NCI-H187 treated with DMSO at 0.1 percent for 48 hours (cell line): ENCODE results near the gene ABCF2.

Source experiments
- DNase-seq: peaks from one replicate; lab custom pipeline; 2025; lab: John Stamatoyannopoulos, UW

Gene ABCF2

DNA sequence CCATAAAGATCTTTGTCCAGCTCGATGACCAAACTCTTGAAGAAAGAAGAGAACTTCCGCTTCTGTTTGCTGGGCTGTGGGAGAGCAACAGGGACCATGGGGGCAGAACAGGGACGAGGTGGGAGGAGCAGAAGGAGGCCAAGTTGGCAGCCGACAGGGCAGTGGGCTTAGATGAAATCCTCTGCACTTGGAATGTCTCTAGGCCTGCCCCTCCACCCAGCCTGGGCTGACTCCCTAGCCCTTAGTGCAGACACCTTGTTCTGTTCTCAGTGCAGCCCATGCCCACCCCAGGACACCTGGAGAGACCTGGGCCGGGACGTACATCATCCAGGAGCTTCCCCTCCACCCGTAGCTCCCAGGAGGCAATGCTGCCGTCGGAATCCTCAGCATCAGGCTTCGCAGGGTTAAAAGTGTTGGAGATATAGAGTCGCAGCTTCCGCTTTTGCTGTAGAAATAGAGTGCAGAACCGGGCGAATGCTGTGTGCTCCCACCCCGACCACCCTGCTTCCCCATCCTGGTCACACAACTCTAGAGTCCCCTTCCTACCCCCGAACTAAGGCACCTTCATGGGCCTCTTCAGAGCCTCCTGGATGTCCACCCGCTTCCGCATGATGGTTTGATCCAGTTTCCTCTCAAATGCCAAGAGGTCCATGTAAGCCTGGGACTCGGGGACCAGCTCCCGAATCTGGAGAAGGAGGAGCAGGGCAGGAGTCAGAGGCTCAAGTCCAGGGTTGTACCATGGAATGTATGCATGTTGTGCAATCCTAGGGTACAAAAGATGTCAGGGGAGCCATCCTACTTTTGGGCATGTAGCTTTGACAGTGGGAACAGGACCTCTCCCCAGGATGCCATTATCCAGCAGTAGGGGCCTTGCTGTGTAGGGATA, 15.4 kb upstream of the ABCF2 start:
- DNase-seq, result no peak

DNA sequence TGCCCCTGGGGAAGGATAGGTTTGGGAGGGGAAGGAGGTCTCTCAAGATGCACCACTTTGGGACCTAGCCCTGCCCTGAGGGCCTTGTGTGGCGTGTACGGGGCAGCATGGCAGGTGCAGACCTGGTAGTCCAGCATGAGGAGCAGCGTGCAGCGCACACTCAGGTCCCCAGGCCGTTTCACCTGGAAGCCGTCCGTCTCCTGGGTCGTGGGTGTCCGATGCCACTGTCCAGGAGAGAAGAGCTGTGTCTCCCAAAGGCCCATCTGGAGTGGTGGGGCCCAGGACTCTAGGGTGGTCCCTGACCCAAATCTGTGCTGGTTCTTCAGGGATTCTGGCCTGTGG, 14.7 kb upstream of the ABCF2 start:
- DNase-seq, result no peak

DNA sequence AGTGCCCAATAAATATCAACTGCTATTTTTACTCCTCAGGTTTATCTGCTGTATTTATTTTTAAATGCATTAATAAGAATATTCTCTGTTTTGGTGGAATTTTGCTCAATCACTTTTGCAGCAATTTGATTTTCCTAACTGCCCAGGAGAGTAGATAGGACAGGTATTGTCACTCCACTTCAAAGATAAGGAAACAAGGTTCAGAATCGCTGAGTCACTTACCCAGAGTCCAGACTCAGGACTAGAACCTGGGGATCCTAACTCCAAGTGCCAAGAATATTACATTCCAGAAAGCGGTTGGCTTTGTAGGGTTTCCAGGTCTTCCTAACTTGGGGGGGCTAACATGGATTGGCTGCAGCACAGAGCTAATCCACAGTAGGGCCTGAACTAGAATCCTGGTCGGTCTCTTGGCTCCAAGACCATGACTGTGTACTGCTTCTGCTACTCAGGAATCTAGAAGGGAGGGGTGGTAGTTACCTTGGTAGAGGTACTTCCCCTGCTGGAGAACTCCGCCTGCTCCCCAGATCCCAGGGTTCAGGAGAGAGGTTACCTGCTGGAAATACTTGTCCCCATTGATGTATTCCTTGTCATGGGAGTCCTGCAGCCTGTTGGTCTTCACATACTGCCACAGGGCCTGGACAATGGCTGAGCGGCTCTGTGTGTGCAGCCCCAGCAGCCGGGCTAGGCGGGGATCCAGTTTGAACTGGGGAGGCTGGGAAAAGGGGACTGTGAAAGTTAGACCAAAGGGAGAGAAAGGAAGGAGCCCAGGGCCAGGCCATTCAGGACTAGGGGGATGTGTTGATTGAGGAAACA, 14.1 kb upstream of the ABCF2 start:
- DNase-seq, result no peak

DNA sequence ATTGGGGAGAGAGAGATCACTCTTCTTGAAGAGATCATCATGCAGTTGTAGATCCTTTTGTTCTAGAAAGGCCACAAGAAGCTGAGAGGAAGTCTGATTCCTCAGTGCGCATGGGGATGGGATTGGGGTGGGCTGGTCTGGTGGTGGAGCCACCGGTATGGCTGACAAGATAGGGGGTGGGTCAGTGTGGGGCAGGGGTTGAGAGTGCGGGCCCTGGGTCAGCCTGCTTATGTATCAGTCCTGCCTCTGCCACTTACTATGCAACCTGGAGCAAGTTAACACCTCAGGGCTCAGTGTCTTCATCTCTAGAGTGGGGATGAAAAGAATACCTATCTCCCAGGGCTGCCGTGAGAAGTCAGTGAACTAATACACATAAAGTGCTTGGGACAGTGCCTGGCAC, 13.5 kb upstream of the ABCF2 start:
- DNase-seq, result no peak

DNA sequence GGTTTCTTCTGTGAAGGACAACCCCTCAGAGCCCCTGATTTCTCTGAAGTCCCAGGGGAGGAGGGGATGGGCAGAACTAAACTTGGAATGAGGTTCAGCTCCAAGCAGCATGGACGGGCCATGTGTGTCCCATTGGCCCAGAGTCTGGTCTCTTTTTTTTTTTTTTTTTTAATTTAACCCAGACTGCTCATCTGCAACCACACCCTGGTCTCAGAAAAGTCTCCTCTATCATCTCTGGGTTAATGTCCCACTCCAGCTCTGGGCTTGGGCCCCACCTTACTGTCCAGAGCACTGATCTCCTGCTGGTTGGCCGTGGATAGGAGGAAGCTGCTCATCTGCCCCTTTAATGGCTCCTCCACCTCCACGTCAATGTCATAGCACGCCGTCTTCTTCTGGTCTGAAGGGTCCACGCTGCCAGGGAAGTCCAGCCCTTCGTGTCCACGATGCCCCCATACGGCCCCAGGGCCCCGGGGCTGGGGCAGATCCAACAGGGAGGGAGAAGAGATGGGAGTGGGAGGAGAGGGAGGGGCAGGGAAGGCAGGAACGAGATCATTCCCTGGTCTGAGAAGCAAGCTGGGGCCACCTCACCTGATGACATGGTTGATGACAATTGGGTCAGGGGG, 12.9 kb upstream of the ABCF2 start:
- no peak for DNase-seq

DNA sequence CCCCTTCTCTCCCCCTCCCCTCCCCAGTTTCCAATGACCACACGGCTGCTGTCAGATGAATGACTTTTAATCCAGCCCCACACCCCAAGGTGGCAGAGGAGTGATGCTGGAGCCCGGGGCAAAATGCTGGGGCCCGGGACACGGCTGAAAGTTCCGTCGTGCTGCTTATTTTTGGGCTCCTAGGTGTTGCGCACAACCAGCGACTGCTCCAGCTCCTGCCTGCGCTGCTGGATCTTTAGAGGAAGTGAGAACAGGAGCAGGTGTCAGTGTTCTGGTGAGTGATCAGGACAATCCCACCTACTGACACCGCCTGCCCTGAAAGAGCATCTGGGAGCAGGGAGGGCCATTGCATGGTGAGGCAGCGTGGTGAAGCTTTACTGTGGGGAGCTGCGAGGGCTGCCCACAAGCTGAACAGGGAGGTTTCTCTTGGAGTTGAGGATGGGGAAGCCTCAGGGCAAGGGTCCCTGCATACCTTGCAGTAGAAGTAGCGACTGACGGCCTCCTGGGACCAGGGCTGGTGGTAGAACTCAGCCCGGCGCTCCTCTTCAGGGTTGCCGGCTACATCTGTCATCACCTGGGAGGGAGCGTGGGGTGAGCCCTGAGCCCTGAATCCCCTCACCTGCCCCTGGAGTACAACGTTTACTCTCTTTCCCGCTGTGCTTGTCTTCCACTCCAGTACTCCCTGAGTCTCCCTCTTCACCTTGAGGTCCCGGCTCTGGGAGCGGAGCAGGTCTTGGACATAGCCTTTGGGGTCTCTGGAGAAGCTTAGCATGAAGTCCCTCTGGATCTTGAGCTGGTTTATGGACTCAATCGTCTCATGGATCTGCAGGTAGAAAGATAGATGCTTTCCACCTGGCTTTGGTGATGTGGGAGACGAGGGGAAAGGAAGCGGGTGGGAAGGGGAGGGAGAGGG, 12.2 kb upstream of the ABCF2 start:
- no peak for DNase-seq

DNA sequence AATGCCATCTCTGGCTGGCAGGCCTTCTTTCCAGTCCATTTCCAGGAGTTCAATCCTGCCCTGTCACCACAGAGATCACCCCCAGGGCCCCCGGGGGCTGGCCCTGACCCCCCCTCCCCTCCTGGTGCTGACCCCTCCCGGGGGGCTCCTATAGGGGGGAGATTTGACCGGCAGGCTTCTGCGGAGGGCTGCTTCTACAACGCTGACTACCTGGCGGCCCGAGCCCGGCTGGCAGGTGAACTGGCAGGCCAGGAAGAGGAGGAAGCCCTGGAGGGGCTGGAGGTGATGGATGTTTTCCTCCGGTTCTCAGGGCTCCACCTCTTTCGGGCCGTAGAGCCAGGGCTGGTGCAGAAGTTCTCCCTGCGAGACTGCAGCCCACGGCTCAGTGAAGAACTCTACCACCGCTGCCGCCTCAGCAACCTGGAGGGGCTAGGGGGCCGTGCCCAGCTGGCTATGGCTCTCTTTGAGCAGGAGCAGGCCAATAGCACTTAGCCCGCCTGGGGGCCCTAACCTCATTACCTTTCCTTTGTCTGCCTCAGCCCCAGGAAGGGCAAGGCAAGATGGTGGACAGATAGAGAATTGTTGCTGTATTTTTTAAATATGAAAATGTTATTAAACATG, 11.3 kb upstream of the ABCF2 start:
- no peak for DNase-seq

DNA sequence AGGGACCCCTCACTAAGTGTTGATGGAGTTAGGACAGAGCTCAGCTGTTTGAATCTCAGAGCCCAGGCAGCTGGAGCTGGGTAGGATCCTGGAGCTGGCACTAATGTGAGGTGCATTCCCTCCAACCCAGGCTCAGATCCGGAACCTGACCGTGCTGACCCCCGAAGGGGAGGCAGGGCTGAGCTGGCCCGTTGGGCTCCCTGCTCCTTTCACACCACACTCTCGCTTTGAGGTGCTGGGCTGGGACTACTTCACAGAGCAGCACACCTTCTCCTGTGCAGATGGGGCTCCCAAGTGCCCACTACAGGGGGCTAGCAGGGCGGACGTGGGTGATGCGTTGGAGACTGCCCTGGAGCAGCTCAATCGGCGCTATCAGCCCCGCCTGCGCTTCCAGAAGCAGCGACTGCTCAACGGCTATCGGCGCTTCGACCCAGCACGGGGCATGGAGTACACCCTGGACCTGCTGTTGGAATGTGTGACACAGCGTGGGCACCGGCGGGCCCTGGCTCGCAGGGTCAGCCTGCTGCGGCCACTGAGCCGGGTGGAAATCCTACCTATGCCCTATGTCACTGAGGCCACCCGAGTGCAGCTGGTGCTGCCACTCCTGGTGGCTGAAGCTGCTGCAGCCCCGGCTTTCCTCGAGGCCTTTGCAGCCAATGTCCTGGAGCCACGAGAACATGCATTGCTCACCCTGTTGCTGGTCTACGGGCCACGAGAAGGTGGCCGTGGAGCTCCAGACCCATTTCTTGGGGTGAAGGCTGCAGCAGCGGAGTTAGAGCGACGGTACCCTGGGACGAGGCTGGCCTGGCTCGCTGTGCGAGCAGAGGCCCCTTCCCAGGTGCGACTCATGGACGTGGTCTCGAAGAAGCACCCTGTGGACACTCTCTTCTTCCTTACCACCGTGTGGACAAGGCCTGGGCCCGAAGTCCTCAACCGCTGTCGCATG, 10.5 kb upstream of the ABCF2 start:
- DNase-seq, result no peak

DNA sequence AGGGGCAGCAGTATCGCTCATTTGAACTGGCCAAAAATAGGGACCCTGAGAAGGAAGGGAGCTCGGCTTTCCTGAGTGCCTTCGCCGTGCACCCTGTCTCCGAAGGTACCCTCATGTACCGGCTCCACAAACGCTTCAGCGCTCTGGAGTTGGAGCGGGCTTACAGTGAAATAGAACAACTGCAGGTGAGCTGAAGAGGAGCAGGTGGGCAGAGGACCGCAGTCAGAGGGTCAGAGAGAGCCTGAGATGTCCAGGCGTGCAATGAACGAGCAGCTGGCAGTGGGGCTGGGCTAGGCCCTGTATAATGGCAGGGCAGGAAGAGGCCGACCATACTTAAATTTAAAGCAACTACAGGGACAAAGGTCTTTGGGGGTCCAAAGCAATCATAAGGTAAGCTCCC, 9.4 kb upstream of the ABCF2 start:
- no peak for DNase-seq

DNA sequence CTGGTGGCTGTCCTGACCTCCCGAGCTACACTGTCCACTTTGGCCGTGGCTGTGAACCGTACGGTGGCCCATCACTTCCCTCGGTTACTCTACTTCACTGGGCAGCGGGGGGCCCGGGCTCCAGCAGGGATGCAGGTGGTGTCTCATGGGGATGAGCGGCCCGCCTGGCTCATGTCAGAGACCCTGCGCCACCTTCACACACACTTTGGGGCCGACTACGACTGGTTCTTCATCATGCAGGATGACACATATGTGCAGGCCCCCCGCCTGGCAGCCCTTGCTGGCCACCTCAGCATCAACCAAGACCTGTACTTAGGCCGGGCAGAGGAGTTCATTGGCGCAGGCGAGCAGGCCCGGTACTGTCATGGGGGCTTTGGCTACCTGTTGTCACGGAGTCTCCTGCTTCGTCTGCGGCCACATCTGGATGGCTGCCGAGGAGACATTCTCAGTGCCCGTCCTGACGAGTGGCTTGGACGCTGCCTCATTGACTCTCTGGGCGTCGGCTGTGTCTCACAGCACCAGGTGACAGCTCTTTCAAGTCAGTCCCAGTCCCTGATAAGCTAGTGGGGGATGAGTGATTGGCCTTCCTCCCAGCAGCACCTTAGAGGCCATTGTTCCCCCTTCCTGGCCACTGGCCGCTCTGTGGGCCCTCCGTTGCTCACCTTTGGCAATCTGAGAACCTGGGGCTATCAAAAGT, 8.2 kb upstream of the ABCF2 start:
- no peak for DNase-seq

DNA sequence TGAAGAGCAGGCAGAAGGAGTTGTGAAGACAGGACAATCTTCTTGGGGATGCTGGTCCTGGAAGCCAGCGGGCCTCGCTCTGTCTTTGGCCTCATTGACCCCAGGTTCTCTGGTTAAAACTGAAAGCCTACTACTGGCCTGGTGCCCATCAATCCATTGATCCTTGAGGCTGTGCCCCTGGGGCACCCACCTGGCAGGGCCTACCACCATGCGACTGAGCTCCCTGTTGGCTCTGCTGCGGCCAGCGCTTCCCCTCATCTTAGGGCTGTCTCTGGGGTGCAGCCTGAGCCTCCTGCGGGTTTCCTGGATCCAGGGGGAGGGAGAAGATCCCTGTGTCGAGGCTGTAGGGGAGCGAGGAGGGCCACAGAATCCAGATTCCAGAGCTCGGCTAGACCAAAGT, 6.8 kb upstream of the ABCF2 start:
- no peak for DNase-seq

DNA sequence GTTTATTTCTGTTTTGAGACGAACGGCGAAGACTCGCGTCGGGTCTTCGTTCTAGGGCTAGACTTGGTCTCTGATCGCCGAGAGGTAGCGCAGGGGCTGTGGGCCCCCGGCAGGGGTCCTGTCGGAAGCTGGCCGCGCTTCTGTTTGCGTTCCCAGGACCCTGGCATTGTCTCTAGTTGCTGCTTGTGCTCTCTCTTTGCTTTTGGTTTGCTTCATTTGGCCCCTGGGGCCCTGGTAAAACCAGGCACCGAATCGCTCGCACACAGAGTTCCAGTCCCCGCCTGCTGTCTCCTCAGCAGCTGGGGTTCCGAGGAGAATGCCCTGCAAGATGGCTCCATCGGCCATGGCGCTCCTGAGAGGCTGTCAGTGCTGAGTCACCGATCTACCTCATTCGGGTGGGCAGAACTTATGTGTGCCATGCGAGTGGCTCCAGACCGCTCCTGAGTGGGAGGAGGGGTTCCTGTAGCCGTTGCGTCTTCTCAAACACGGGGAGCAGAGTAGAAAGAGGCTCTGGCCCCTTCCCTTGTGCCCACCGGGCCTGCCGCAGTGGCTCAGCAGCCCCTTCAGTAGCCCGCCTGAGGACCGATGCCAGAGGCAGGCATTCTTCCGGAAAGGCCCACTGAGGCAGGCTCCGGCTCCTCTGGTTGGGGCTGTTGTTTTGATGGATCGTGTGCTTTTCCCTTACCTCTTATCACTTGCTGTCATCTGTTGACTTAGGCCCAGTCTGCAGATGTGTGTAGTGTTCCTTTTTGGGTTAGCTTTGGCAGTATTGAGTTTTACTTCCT, 6.1 kb upstream of the ABCF2 start:
- no peak for DNase-seq

DNA sequence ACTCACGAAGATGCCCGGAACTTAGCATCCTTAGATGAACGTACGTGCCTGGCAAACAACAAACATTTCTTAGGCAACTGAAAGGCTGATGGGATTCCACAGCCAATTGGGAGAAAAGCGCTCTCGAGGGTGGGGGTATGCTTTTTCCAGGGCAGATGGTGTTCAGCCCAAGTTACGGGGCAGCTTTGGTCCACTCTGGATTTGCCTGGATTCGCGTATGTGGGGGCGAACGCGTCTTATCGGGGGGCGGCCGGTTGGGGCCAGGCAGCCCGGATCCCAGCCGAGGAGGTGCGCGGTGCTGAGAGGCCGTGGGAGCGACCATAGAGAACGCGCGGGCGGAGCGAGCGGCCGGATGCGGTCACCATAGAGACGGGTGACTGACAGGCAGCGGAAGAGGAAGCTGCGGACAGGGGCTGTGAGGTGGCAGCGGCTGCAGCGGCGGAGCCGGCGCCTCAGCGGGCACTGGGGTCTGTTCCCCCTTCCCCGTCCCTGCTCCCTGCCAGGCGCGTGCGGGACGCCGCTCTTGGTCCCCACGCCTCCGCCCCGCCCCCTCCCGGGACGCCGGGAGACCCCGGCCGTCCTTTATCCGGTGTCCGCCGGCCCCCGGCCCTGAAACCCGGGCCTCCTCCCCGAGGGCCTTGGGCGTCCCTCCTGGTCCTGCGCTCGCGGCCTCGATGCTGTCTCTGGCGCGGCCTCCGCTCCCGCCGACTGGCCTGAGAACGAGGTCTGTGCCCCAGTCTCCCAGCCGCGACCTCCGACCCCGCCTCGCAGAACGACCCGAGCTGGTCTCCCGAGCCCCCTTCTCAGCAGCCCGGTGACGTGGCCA, 5.3 kb upstream of the ABCF2 start, which contains the start of gene CHPF2:
Gene CHPF2, plus strand, starts transcription at position 393 of the 826 bp plus-strand sequence. CDS start 1,529 bp downstream, outside the sequence.
- DNase-seq, result peak; percentile 75

DNA sequence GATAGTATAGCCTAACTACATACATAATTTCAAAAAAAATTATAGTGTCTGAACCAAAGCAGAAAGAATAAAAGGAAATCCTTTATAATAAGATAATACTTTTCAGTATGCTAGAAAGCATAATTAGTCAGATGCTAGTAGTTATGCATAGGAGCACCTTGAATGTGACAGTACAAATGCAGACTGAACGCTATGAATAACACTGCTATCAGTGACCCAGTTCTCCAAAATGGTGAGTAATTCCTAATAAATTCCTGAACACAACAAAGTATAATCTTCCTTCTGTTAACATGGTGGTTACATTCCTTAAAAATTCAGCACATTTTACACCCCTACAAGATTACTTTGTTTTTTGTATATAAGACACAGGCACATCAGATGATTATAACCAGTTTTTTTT, 4.1 kb upstream of the ABCF2 start:
- no peak for DNase-seq

DNA sequence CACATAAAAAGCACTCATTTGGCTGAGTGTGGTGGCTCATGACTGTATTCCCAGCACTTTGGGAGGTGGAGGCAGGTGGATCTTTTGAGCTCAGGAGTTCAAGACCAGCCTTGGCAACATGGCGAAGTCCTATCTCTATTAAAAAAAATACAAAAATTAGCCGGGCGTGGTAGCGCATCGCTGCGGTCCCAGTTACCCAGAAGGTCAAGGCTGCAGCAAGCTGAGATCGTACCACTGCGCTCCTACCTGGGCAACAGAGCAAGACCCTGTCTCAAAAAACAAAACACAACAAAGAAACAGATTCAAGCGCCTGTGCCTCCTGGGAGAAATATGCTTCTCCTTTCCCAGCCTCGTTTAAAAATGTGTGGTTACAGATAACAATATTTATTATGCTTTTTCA, 2.2 kb upstream of the ABCF2 start:
- no peak for DNase-seq

DNA sequence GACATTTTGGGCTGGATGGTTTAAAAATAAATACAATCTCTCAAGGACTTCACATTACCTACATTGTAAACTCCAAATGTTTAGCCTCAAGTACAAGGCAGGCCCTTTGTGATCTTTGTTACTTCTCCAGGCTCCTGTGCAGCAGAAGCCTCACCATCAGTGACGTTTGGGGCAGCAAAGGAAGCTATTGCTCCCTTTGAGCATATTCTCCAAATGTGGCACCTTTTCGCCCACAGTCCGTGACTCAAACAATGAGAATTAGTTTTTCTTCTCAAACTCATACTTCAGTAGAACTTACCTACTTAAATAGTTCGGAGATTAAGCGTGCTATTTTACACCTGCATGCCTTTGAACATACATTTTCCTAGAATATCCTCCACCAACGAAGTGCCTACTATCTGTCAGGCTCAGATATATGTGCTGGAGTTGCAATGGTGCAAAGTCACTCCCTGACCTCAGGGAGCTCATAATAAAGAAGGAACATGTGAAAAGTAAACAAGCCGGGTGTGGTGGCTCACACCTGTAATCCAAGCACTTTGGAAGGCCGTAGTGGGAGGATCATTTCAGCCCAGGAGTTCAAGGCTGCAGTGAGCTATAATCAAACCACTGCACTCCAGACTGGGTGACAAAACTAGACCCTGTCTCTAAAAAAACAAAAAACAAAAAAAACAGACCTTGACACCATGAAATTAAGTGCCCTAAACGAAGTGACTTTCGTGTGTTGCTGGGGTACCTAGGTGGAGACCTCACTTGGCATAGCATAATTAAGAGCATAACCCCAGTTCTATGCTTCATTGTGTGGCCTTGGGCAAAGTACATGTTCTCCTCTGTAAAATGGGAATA, 1.2 kb upstream of the ABCF2 start:
- no peak for DNase-seq

DNA sequence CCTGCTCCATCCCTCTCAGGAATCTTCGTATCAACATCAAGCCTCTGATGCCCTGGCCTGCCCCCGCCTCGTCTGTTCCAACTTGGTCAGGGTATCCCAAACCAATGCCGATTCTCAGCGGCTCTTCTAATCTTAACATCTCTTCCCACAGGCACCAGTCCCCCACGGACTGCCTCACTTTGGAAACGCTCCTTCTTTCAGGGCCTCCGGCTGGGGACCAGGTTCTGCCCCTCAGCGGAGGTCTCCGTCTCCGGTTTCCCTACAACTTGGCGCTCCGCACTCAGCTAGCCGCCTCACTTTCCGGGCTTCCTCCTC, 488 bp downstream of the ABCF2 start:
- DNase-seq, result no peak
